B cell (primary cell): ENCODE results near the gene SCGB1D4. TPM values are rescaled to one million over a fixed set of nuclear protein-coding genes. Genes with fewer than 3 reads are reported as not detected.
A peak's percentile ranks its signal among the peaks of the same experiment; 100 is the strongest.

Experiments used
- ATAC-seq: fragments of 200-7000 bp; cut with Tn5 transposase; one replicate; pipeline ENCODE4 v1.10.0; 2021; ENCODE audit warnings: low read depth, mild to moderate bottlenecking, moderate number of reproducible peaks, moderate library complexity
- CTCF ChIA-PET: fragments of 350-600 bp; sonication (Branson Sonifier 250); formaldehyde crosslinking; loops from one replicate; lab custom pipeline; 2021; ENCODE audit warnings: antibody characterized with exemption, inconsistent platforms; lab: Charles Lee
- POLR2A ChIA-PET: fragments of 350-600 bp; sonication (Branson Sonifier 250); formaldehyde crosslinking; loops from one replicate; lab custom pipeline; 2021; ENCODE audit warnings: antibody characterized with exemption; lab: Charles Lee
- DNase-seq: peaks from one replicate; pipeline ENCODE4 v3.0.0; 2013
- H2AFZ ChIP-seq: 2 replicates; pipeline ENCODE4 v1.6.1; 2012; ENCODE audit warnings: mild to moderate bottlenecking, low read depth, low read length; ENCODE audit not compliant: insufficient read depth, poor library complexity, severe bottlenecking
- H3K27ac ChIP-seq, 2 donors: 1 replicate in 1 of 2; 2 replicates in 1 of 2; pipeline ENCODE4 v1.5.1; 2012 to 2013; ENCODE audit warnings: low read length in 2 of 2, mild to moderate bottlenecking in 2 of 2, moderate library complexity in 1 of 2
- H3K27me3 ChIP-seq, 4 experiments: fragments of 200-600 bp in 1 of 4; sonication (generic) in 1 of 4; replicated peaks in 1 of 4; 1 replicate in 2 of 4; 2 replicates in 2 of 4; pipeline versions ENCODE4 v1.6.1 to v1.7.0; 2013 to 2016; ENCODE audit warnings: low read length in 3 of 4, mild to moderate bottlenecking in 2 of 4, mixed read lengths in 1 of 4, moderate library complexity in 1 of 4; ENCODE audit not compliant: insufficient read depth in 4 of 4, control insufficient read depth in 3 of 4; ENCODE audit errors: control extremely low read depth in 1 of 4
- H3K36me3 ChIP-seq, 2 experiments: replicated peaks in 1 of 2; 1 replicate in 1 of 2; 2 replicates in 1 of 2; pipeline versions ENCODE4 v1.6.1 to v1.7.1; 2013; ENCODE audit warnings: low read length in 1 of 2; ENCODE audit not compliant: insufficient read depth in 2 of 2, control insufficient read depth in 1 of 2; ENCODE audit errors: control extremely low read depth in 1 of 2, extremely low read depth in 1 of 2
- H3K4me1 ChIP-seq, 2 donors: fragments of 200-600 bp in 1 of 2; sonication (generic) in 1 of 2; 1 replicate in 1 of 2; 2 replicates in 1 of 2; pipeline versions ENCODE4 v1.5.1 to v1.6.1; 2013 to 2017; ENCODE audit warnings: low read length in 2 of 2; ENCODE audit not compliant: control insufficient read depth in 2 of 2, insufficient read depth in 2 of 2
- H3K4me2 ChIP-seq: replicated peaks from 2 replicates; pipeline ENCODE3; 2012; ENCODE audit warnings: mild to moderate bottlenecking, low read depth, low read length; ENCODE audit not compliant: poor library complexity, severe bottlenecking
- H3K4me3 ChIP-seq, 5 experiments: fragments of 200-600 bp in 1 of 5; sonication (generic) in 1 of 5; 1 replicate in 3 of 5; 2 replicates in 2 of 5; pipeline versions ENCODE4 v1.5.1 to v1.7.0; 2011 to 2016; ENCODE audit warnings: low read length in 4 of 5, mild to moderate bottlenecking in 4 of 5, low read depth in 2 of 5, control low read depth in 1 of 5, moderate library complexity in 1 of 5; ENCODE audit not compliant: insufficient read depth in 1 of 5; ENCODE audit errors: control extremely low read depth in 1 of 5, extremely low read depth in 1 of 5
- H3K79me2 ChIP-seq: fragments of 200-600 bp; sonication (generic); one replicate; pipeline ENCODE4 v1.6.0; 2016; ENCODE audit warnings: low read length; ENCODE audit not compliant: control insufficient read depth, insufficient read depth
- H3K9ac ChIP-seq: fragments of 200-600 bp; sonication (generic); 2 replicates; pipeline ENCODE4 v1.6.1; 2017; ENCODE audit warnings: mild to moderate bottlenecking, low read length, moderate library complexity
- H3K9me3 ChIP-seq, 3 donors: one replicate each; pipeline versions ENCODE4 v1.6.1 to v1.7.1; 2013; ENCODE audit warnings: low read length in 2 of 3; ENCODE audit not compliant: control insufficient read depth in 2 of 3, insufficient read depth in 1 of 3; ENCODE audit errors: control extremely low read depth in 1 of 3
- H4K20me1 ChIP-seq: 2 replicates; pipeline ENCODE4 v1.6.0; 2012; ENCODE audit warnings: mild to moderate bottlenecking, low read length; ENCODE audit not compliant: insufficient read depth, control insufficient read depth, poor library complexity, severe bottlenecking
- H3K27ac Mint-ChIP-seq: one replicate; pipeline ENCODE4 v1.8.0; 2021; ENCODE audit warnings: mixed read lengths
- H3K27me3 Mint-ChIP-seq: one replicate; pipeline ENCODE4 v1.8.0; 2021; ENCODE audit warnings: mixed read lengths
- H3K4me1 Mint-ChIP-seq: one replicate; pipeline ENCODE4 v1.8.0; 2021; ENCODE audit warnings: mixed read lengths
- H3K4me3 Mint-ChIP-seq: one replicate; pipeline ENCODE4 v1.8.0; 2021; ENCODE audit warnings: mixed read lengths
- H3K9me3 Mint-ChIP-seq: one replicate; pipeline ENCODE4 v1.8.0; 2022; ENCODE audit warnings: mixed read lengths; ENCODE audit not compliant: insufficient read depth
- CTCF ChIP-seq: fragments of 200-600 bp; IDR thresholded peaks from one replicate; pipeline ENCODE4 v1.8.0; 2022; ENCODE audit warnings: antibody characterized with exemption, mild to moderate bottlenecking
- EZH2 ChIP-seq: IDR thresholded peaks from 2 replicates; pipeline ENCODE4 v1.6.1; 2012; ENCODE audit warnings: borderline replicate concordance, low read depth, mild to moderate bottlenecking, moderate library complexity, low read length; ENCODE audit not compliant: insufficient read depth, poor library complexity, severe bottlenecking
- WGBS: methylation state at CpG from one replicate; pipeline ENCODE4 v1.1.5; 2013; ENCODE audit warnings: missing lambda C conversion rate; ENCODE audit not compliant: insufficient coverage; 5-methylcytosine and 5-hydroxymethylcytosine counted together
- intact Hi-C: fragments of 100-400 bp; cut with micrococcal nuclease; formaldehyde crosslinking; loops from one replicate; pipeline ENCODE4 v1.10.0; 2022
- polyA plus RNA-seq: library from polyadenylated mRNA; depleted of rRNA; stranded (reverse); fragments of >200 nt; gene quantifications from 2 replicates; pipeline ENCODE4 v1.2.3, GENCODE V29; 2012
- total RNA-seq, 2 donors: library from RNA; stranded (reverse); fragments of 120-200 nt in 1 of 2; gene quantifications; 1 replicate in 1 of 2; 2 replicates in 1 of 2; pipeline versions ENCODE4 v1.2.3 to v1.2.4, GENCODE V29; 2013 to 2022

SCGB1D4 gene
- total and polyA plus RNA-seq, 2 donors (not counting 1 experiment from before 2014, with no cell fraction given): not detected

GRCh38 chr11:62338218-62338617, 39.3 kb upstream of the SCGB1D4 start:
- intact Hi-C loops: no loop called here
- H2AFZ ChIP-seq: peak overlapping the region; percentile 95

More at GRCh38 chr11:62338218-62338617, 39.3 kb upstream of the SCGB1D4 start:
- no peaks in the 10 kb centered on the region for H3K79me2 ChIP-seq
- peaks cover 0 to 2% (median 0%) of the 10 kb centered on the region in 3 donors for H3K9me3 ChIP-seq
- TF ChIP-seq EZH2 (no peak), CTCF (no peak)
- ATAC-seq: no peak
- peak overlapping the region; percentile 94 for H3K4me2 ChIP-seq
- peaks cover 16% of the 10 kb centered on the region for H3K4me1 Mint-ChIP-seq
- H4K20me1 ChIP-seq: no peaks in the 10 kb centered on the region
- POLR2A ChIA-PET: interaction anchor here (0.6 kb wide), 1 partner anchor 1987 kb away, joined by 4 read pairs; no protein-coding TSS in a partner anchor
- peak overlapping the region; percentile 93 for H3K4me3 Mint-ChIP-seq
- H3K27me3 Mint-ChIP-seq: peaks cover 19% of the 10 kb centered on the region
- H3K27ac Mint-ChIP-seq: no peak overlapping the region
- H3K36me3 ChIP-seq: no peaks in the 10 kb centered on the region
- H3K9ac ChIP-seq: peak overlapping the region; percentile 75
- H3K9me3 Mint-ChIP-seq: no peaks in the 10 kb centered on the region
- H3K4me1 ChIP-seq: peaks cover 8 to 10% of the 10 kb centered on the region in 2 donors
- peak overlapping the region in 4 of 5 experiments; percentile 54 to 78 (median 76) for H3K4me3 ChIP-seq
- CTCF ChIA-PET: interaction anchor here (1.0 to 5.3 kb wide), 5 partner anchors 8 to 57 kb away, joined by 3 to 38 read pairs (median 4); no protein-coding TSS in a partner anchor
- no peak for DNase-seq
- peaks cover 0 to 21% (median 3%) of the 10 kb centered on the region in 4 experiments for H3K27me3 ChIP-seq
- WGBS: no CpG with 5 or more reads among the region's 1 CpG
- no peak overlapping the region for H3K27ac ChIP-seq
